NCI-H2196 treated with DMSO at 0.1 percent for 48 hours (cell line): ENCODE data around the gene OR6B1.
"Not testable (repeated sequence)": the region's sequence is repeated elsewhere in the genome, so short reads cannot be mapped to it uniquely, and the experiment has no call there.

Experiments used
- DNase-seq: peaks from one replicate; lab custom pipeline; 2025; ENCODE audit not compliant: unreplicated experiment; lab: John Stamatoyannopoulos, UW

The OR6B1 gene

DNA sequence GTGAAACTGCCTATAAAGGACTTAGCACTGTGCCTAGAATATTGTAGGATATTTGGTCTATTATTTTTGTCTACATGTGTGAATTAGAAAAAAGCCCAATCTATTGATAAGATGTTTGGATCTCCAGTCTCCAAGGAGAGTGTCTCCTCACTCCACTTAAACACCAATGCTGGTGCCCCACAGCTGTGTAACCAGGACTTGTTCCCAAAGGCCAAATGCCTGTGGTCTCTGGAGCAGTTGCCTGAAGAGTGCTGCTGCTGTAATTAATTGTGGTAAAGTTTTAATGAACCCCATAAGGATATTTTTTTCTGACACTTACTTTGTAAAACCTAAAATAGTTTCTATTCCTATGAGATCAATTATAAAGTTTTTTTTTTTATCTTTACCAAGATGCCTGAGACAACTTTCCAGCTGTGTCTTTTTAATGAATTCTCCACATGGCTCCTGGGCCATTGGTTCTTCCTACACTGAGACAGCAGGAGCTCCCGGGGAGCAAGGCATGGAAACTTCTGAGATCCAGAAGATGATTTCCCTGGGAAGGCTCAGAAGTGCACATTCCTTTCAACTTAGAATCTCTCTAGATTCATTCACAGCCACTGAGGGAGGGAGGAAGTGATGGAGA, 37.4 kb downstream of the OR6B1 start:
- no peak for DNase-seq

DNA sequence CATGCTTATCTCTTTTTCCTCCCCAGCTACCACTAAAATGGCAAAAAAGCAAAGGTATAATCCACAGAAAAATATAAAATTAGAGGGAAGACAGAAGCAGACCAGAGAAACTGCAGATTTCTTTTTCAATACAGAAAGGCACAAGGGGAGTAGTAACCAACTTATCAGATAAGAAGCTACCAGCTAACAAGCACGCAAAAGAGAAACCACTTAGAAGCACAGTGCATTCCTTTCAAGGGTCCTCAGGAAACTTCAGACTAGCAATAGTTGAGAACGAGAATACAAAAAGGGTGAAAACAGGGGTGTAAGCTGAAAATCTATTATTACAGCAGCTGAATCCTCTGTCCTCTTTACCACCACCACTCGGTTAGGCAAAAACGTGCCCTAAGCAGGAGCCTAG, 38.8 kb downstream of the OR6B1 start:
- no peak for DNase-seq

- DNase-seq, result no peak
These were observed 48.5 kb downstream of the OR6B1 start, which contains the start of gene OR2A5 for GRCh38 chr7:144048648-144049047. OR2A5 (plus strand) TSS chr7:144048948; CDS start chr7:144050402, 1,454 bp downstream.

- no peak for DNase-seq
These were observed 49.4 kb downstream of the OR6B1 start for GRCh38 chr7:144049491-144049890.

DNA sequence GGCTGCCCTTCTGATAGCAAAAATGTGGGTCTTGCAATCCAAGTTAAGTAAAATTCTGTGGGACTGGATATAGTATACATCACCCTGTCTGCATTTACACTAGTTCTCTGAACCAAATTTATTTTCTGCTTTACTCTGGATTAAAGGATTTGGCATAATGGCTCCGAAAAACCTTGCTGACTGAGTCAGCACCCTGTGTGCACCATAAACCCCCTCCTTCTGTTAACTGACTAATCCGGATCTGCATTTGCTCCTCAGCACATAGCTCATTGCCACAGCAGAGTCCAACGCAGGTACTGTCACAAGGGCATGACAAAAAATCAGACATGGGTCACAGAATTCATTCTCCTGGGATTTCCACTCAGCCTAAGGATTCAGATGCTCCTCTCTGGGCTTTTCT, 50.0 kb downstream of the OR6B1 start:
- DNase-seq, result no peak

GRCh38 chr7:144050884-144051283, 50.8 kb downstream of the OR6B1 start:
- not testable (repeated sequence) for DNase-seq

DNA sequence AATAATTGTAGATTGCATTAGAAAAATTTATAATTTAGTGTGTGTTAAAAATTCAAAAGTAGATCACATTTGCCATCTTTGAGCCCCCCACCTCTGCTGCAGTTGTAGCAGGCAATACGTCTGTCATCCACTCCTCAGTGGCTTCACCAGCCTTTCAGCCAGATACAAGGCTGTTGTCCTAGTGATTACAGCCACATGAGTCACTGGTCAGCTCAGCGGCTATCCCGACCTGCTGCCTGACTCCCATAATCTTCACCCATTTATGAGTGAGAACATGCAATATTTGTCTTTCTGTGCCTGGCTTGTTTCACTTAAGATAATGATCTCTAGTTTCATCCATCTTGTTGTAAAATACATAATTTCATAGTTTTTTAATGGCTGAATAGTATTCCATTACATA, 57.8 kb downstream of the OR6B1 start:
- DNase-seq, result no peak
